ENCODE results near the gene ANAPC16.

- TF ChIP-seq CTCF (IDR thresholded peaks at IDR 0.05) (no peak), POLR2AphosphoS5 (IDR thresholded peaks at IDR 0.05; ENCODE audit: insufficient read depth in 1 of 2, low read depth in 1 of 2) (no peak)
These were observed 42.8 kb downstream of the ANAPC16 start for GRCh38 chr10:72258617-72259016.
